ENCODE measurements around the gene PAK4. TPM values are rescaled to one million over a fixed set of nuclear protein-coding genes. Genes with fewer than 3 reads are reported as not detected.
A peak's percentile ranks its signal among the peaks of the same experiment; 100 is the strongest.

PAK4 gene
- polyA plus RNA-seq, 1 experiment = 10.4 TPM

- Histone ChIP-seq H3K27ac (ENCODE audit: low read depth, low read length) (no peak overlapping the region), H3K4me3 (ENCODE audit: low read depth, low read length) (no peak overlapping the region), H3K27me3 (ENCODE audit: control insufficient read depth, insufficient read depth, low read length) (peaks cover 7% of the 10 kb centered on the region), H3K9me3 (ENCODE audit: control insufficient read depth, insufficient read depth, low read length) (no peaks in the 10 kb centered on the region)
- POLR2A ChIA-PET = interaction anchor here (0.7 kb wide), 1 partner anchor 449 kb away, joined by 3 read pairs; no protein-coding TSS in a partner anchor
- no peak for DNase-seq (ENCODE audit: low read depth, low spot score)
- CTCF ChIA-PET = interaction anchor here (0.7 to 6.9 kb wide), 5 partner anchors 9 to 320 kb away, joined by 3 to 91 read pairs (median 10); no protein-coding TSS in a partner anchor
- TF ChIP-seq CTCF (IDR thresholded peaks at IDR 0.05; ENCODE audit: low read depth, low read length) = no peak
Measured at GRCh38 chr19:39119830-39120229, 5.8 kb upstream of the PAK4 start.

GRCh38 chr19:39122934-39123731 is 2.5 kb upstream of the PAK4 start:
- DNase-seq (ENCODE audit: low read depth, low spot score) = no peak
- CTCF ChIA-PET = interaction anchor here (0.7 to 6.9 kb wide), 12 partner anchors 9 to 702 kb away, joined by 3 to 91 read pairs (median 5); no protein-coding TSS in a partner anchor
- H3K4me3 ChIP-seq (ENCODE audit: low read depth, low read length) = no peak overlapping the region
- no peak for TF ChIP-seq CTCF (IDR thresholded peaks at IDR 0.05; ENCODE audit: low read depth, low read length)
- H3K27ac ChIP-seq (ENCODE audit: low read depth, low read length) = no peak overlapping the region
- H3K9me3 ChIP-seq (ENCODE audit: control insufficient read depth, insufficient read depth, low read length) = no peaks in the 10 kb centered on the region
- POLR2A ChIA-PET = no interaction called here
- H3K27me3 ChIP-seq (ENCODE audit: control insufficient read depth, insufficient read depth, low read length) = peaks cover 4% of the 10 kb centered on the region

GRCh38 chr19:39124136-39124764 is 1.3 kb upstream of the PAK4 start:
- TF ChIP-seq CTCF (IDR thresholded peaks at IDR 0.05; ENCODE audit: low read depth, low read length) = no peak
- DNase-seq (ENCODE audit: low read depth, low spot score) = no peak
- peaks cover 2% of the 10 kb centered on the region for H3K27me3 ChIP-seq (ENCODE audit: control insufficient read depth, insufficient read depth, low read length)
- no peak overlapping the region for H3K27ac ChIP-seq (ENCODE audit: low read depth, low read length)
- ChIA-PET CTCF (interaction anchor here (1.2 to 6.9 kb wide), 2 partner anchors 8 to 204 kb away, joined by 3 to 91 read pairs; no protein-coding TSS in a partner anchor), POLR2A (no interaction called here)
- no peak overlapping the region for H3K4me3 ChIP-seq (ENCODE audit: low read depth, low read length)
- no peaks in the 10 kb centered on the region for H3K9me3 ChIP-seq (ENCODE audit: control insufficient read depth, insufficient read depth, low read length)

- POLR2A ChIA-PET = no interaction called here
- no peak overlapping the region for H3K27ac ChIP-seq (ENCODE audit: low read depth, low read length)
- TF ChIP-seq CTCF (IDR thresholded peaks at IDR 0.05; ENCODE audit: low read depth, low read length) = no peak
- CTCF ChIA-PET = interaction anchor here (6.9 kb wide), 1 partner anchor 203 kb away, joined by 91 read pairs; no protein-coding TSS in a partner anchor
- DNase-seq (ENCODE audit: low read depth, low spot score) = no peak
- H3K4me3 ChIP-seq (ENCODE audit: low read depth, low read length) = peak overlapping the region; percentile 53
- no peaks in the 10 kb centered on the region for H3K9me3 ChIP-seq (ENCODE audit: control insufficient read depth, insufficient read depth, low read length)
- peaks cover 2% of the 10 kb centered on the region for H3K27me3 ChIP-seq (ENCODE audit: control insufficient read depth, insufficient read depth, low read length)
Measured at GRCh38 chr19:39125199-39125553, 410 bp upstream of the PAK4 start.

All from AG04450 (cell line).